Astrocyte (in vitro differentiated cells and primary cell): ENCODE results near the gene LAMB4. TPM values are rescaled to one million over a fixed set of nuclear protein-coding genes. Genes with fewer than 3 reads are reported as not detected.

Experiments used
- DNase-seq: peaks from one replicate; pipeline ENCODE4 v3.0.0-alpha.2; 2010; ENCODE audit warnings: low read depth
- FAIRE-seq: peaks from 2 replicates; lab custom pipeline; 2011; peaks lifted over from hg19 to GRCh38; lab: Jason Lieb, UNC
- H2AFZ ChIP-seq: 2 replicates; pipeline ENCODE4 v1.6.0; 2012; ENCODE audit warnings: low read depth, low read length, inconsistent platforms
- H3K27ac ChIP-seq: 2 replicates; pipeline ENCODE4 v1.5.1; 2011; ENCODE audit warnings: low read depth, low read length, inconsistent platforms
- H3K27me3 ChIP-seq: 2 replicates; pipeline ENCODE4 v1.6.0; 2011; ENCODE audit warnings: low read length, inconsistent platforms; ENCODE audit not compliant: insufficient read depth
- H3K36me3 ChIP-seq: 2 replicates; pipeline ENCODE4 v1.5.1; 2011; ENCODE audit warnings: low read length, inconsistent platforms; ENCODE audit not compliant: insufficient read depth
- H3K4me1 ChIP-seq: 2 replicates; pipeline ENCODE4 v1.5.1; 2011; ENCODE audit warnings: low read length, inconsistent platforms; ENCODE audit not compliant: insufficient read depth
- H3K4me2 ChIP-seq: 2 replicates; pipeline ENCODE4 v1.6.0; 2012; ENCODE audit warnings: low read length, inconsistent platforms
- H3K4me3 ChIP-seq: 2 replicates; pipeline ENCODE4 v1.5.1; 2011; ENCODE audit warnings: low read depth, mild to moderate bottlenecking, low read length, inconsistent platforms; ENCODE audit not compliant: insufficient read depth
- H3K79me2 ChIP-seq: 2 replicates; pipeline ENCODE4 v1.6.0; 2012; ENCODE audit warnings: mild to moderate bottlenecking, low read length, inconsistent platforms; ENCODE audit not compliant: insufficient read depth
- H3K9ac ChIP-seq: 2 replicates; pipeline ENCODE4 v1.6.0; 2012; ENCODE audit warnings: mild to moderate bottlenecking, low read length, inconsistent platforms
- H3K9me3 ChIP-seq: 2 replicates; pipeline ENCODE4 v1.5.1; 2012; ENCODE audit warnings: low read depth, mild to moderate bottlenecking, low read length, inconsistent platforms; ENCODE audit not compliant: insufficient read depth
- H4K20me1 ChIP-seq: 2 replicates; pipeline ENCODE4 v1.6.0; 2012; ENCODE audit warnings: low read length, inconsistent platforms; ENCODE audit not compliant: insufficient read depth
- H3K27ac Mint-ChIP-seq: one replicate; pipeline ENCODE4 v1.8.0; 2021; ENCODE audit warnings: mild to moderate bottlenecking, mixed read lengths; ENCODE audit not compliant: unreplicated experiment
- H3K27me3 Mint-ChIP-seq: one replicate; pipeline ENCODE4 v1.8.0; 2021; ENCODE audit warnings: low read depth, mixed read lengths; ENCODE audit not compliant: unreplicated experiment
- H3K36me3 Mint-ChIP-seq: one replicate; pipeline ENCODE4 v1.8.0; 2021; ENCODE audit warnings: low read depth, mixed read lengths; ENCODE audit not compliant: unreplicated experiment
- H3K4me1 Mint-ChIP-seq: one replicate; pipeline ENCODE4 v1.8.0; 2021; ENCODE audit warnings: low read depth, mixed read lengths; ENCODE audit not compliant: unreplicated experiment
- H3K4me3 Mint-ChIP-seq: one replicate; pipeline ENCODE4 v1.8.0; 2021; ENCODE audit warnings: mild to moderate bottlenecking, moderate library complexity, mixed read lengths; ENCODE audit not compliant: unreplicated experiment
- H3K9me3 Mint-ChIP-seq: one replicate; pipeline ENCODE4 v1.8.0; 2021; ENCODE audit warnings: mild to moderate bottlenecking, mixed read lengths; ENCODE audit not compliant: unreplicated experiment
- EZH2 ChIP-seq: IDR thresholded peaks from 2 replicates; pipeline ENCODE4 v1.6.1; 2012; ENCODE audit warnings: mild to moderate bottlenecking, low read length, inconsistent platforms; ENCODE audit not compliant: insufficient read depth
- total RNA-seq: library from RNA; stranded (reverse); gene quantifications from 2 replicates; pipeline ENCODE4 v1.2.1, GENCODE V29; 2021
- TF ChIP-seq, protein P1 (sequence below): IDR thresholded peaks from 2 replicates; pipeline ENCODE4 v1.5.1; 2011; ENCODE audit warnings: low read depth, mild to moderate bottlenecking, inconsistent platforms, low read length, moderate library complexity; ENCODE audit not compliant: insufficient read depth

Gene LAMB4
- total RNA-seq, 1 donor from 2014 or later, result 0.16 TPM

DNA sequence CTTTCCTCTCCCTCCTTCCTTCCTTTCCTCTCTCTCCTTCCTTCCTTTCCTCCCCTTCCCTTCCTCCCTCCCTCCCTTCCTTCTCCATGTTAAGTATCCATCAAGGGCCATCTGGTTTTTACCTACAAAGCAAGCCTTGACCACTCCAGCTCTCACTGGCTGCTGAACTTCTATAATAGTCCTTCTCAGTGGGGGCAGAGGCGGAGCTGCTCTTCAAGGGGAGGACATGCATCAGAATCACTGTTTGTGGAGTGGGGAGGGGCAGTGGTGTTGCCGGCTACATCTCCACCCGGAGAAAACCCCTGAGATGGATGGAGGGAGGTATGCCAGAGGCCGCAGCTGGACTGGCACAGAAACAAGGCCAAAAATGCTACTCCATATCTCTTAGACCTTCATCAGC is 153.1 kb downstream of the LAMB4 start:
- Mint-ChIP-seq H3K4me1 (peaks cover 10% of the 10 kb centered on the region), H3K9me3 (no peaks in the 10 kb centered on the region), H3K36me3 (peaks cover 38% of the 10 kb centered on the region), H3K4me3 (no peak overlapping the region), H3K27ac (no peak overlapping the region), H3K27me3 (no peaks in the 10 kb centered on the region)
- Histone ChIP-seq H3K9ac (no peak overlapping the region), H3K27ac (no peak overlapping the region), H3K4me2 (no peak overlapping the region), H3K27me3 (no peaks in the 10 kb centered on the region), H3K4me3 (no peak overlapping the region), H2AFZ (no peak overlapping the region), H4K20me1 (peaks cover 82% of the 10 kb centered on the region), H3K9me3 (no peaks in the 10 kb centered on the region), H3K4me1 (peaks cover 12% of the 10 kb centered on the region), H3K79me2 (peaks cover 84% of the 10 kb centered on the region), H3K36me3 (peaks cover 90% of the 10 kb centered on the region)
- no peak for FAIRE-seq
- no peak for DNase-seq
- TF ChIP-seq, protein P1, sequence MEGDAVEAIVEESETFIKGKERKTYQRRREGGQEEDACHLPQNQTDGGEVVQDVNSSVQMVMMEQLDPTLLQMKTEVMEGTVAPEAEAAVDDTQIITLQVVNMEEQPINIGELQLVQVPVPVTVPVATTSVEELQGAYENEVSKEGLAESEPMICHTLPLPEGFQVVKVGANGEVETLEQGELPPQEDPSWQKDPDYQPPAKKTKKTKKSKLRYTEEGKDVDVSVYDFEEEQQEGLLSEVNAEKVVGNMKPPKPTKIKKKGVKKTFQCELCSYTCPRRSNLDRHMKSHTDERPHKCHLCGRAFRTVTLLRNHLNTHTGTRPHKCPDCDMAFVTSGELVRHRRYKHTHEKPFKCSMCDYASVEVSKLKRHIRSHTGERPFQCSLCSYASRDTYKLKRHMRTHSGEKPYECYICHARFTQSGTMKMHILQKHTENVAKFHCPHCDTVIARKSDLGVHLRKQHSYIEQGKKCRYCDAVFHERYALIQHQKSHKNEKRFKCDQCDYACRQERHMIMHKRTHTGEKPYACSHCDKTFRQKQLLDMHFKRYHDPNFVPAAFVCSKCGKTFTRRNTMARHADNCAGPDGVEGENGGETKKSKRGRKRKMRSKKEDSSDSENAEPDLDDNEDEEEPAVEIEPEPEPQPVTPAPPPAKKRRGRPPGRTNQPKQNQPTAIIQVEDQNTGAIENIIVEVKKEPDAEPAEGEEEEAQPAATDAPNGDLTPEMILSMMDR, result no peak
- TF ChIP-seq EZH2, result no peak

DNA sequence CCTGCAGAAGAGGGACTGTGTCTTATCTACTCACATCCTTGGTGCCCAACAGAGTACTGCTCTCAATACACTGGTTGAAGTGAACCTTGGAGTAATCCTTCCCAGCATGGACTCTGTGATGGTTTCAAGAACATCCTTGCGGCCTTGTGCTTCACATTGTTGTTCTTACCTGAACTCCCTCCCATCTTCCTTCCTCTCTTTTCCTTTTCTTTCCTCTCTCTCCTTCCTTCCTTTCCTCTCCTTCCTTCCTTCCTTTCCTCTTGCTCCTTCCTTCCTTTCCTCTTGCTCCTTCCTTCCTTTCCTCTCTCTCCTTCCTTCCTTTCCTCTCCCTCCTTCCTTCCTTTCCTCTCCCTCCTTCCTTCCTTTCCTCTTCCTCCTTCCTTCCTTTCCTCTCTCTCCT is 153.5 kb downstream of the LAMB4 start:
- Histone ChIP-seq H3K4me3 (no peak overlapping the region), H3K4me1 (peaks cover 16% of the 10 kb centered on the region), H3K27me3 (no peaks in the 10 kb centered on the region), H3K4me2 (no peak overlapping the region), H3K9ac (no peak overlapping the region), H2AFZ (no peak overlapping the region), H3K36me3 (peaks cover 92% of the 10 kb centered on the region), H3K79me2 (peaks cover 83% of the 10 kb centered on the region), H3K9me3 (no peaks in the 10 kb centered on the region), H3K27ac (no peak overlapping the region), H4K20me1 (peaks cover 82% of the 10 kb centered on the region)
- peaks cover 13% of the 10 kb centered on the region for H3K4me1 Mint-ChIP-seq
- DNase-seq (no peak), FAIRE-seq (no peak)
- no peaks in the 10 kb centered on the region for H3K9me3 Mint-ChIP-seq
- peaks cover 40% of the 10 kb centered on the region for H3K36me3 Mint-ChIP-seq
- TF ChIP-seq, protein P1, result no peak
- TF ChIP-seq EZH2, result no peak
- no peaks in the 10 kb centered on the region for H3K27me3 Mint-ChIP-seq
- no peak overlapping the region for H3K4me3 Mint-ChIP-seq
- no peak overlapping the region for H3K27ac Mint-ChIP-seq

DNA sequence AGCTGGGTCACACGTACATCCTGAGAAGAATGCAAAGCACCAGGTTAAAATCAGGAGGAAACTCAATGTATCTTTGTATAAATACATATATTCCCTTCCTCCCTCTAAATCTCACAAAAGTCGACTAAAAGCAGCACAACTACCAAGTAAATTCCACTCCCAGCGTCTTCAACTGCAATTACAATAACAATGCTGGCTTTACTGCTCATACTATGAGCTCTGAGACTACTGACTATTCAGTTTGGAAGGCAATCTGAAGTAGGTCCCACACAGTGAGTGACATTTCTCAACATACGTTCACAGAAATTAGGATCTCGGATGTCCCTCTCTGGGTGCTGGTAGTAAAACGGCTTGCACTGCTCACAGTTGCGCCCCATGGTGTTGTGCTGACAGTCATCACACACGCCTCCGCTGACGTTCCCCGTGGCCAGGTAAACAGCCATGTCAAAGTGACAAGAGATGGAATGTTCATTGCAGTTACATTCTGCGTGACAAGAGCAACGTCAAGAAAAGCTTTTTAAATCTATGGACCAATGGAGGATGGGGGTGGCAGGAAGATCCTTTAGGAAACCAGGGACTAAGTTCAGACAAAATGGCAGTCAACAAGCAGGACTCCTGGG is 154.7 kb downstream of the LAMB4 start:
- Histone ChIP-seq H3K4me2 (no peak overlapping the region), H3K27me3 (no peaks in the 10 kb centered on the region), H3K9me3 (no peaks in the 10 kb centered on the region), H3K4me1 (peaks cover 16% of the 10 kb centered on the region), H3K79me2 (peaks cover 81% of the 10 kb centered on the region), H3K27ac (no peak overlapping the region), H3K9ac (no peak overlapping the region), H2AFZ (no peak overlapping the region), H4K20me1 (peaks cover 76% of the 10 kb centered on the region), H3K4me3 (no peak overlapping the region), H3K36me3 (peaks cover 94% of the 10 kb centered on the region)
- TF ChIP-seq, protein P1, result no peak
- no peak for TF ChIP-seq EZH2
- Mint-ChIP-seq H3K4me1 (peaks cover 17% of the 10 kb centered on the region), H3K4me3 (no peak overlapping the region), H3K27me3 (no peaks in the 10 kb centered on the region), H3K9me3 (no peaks in the 10 kb centered on the region), H3K36me3 (peaks cover 43% of the 10 kb centered on the region), H3K27ac (no peak overlapping the region)
- DNase-seq (no peak), FAIRE-seq (no peak)
